Measurements from ENCODE around the gene TMCC3.

- no peak for TF ChIP-seq MAX (IDR thresholded peaks at IDR 0.05)
- TF ChIP-seq CTCF (IDR thresholded peaks at IDR 0.05; ENCODE audit: low read depth, low read length, missing input control), result no peak
- TF ChIP-seq NR2F2 (IDR thresholded peaks at IDR 0.05), result no peak
- TF ChIP-seq SP1 (IDR thresholded peaks at IDR 0.05), result no peak
- no peak for TF ChIP-seq YY1 (IDR thresholded peaks at IDR 0.05)
- TF ChIP-seq RAD21 (IDR thresholded peaks at IDR 0.05), result no peak
- no peak for TF ChIP-seq JUND (IDR thresholded peaks at IDR 0.05)
- no peak for TF ChIP-seq TAF1 (conservative IDR thresholded peaks at IDR 0.05)
- no peak for TF ChIP-seq GABPA (IDR thresholded peaks at IDR 0.05 in 1 of 2, conservative IDR thresholded peaks at IDR 0.05 in 1 of 2)
- no peak for TF ChIP-seq ATF3 (IDR thresholded peaks at IDR 0.05)
- no peak for TF ChIP-seq REST (IDR thresholded peaks at IDR 0.05)
- TF ChIP-seq EGR1 (IDR thresholded peaks at IDR 0.05; ENCODE audit: low read depth in 2 of 2), result no peak
- no peak for TF ChIP-seq FOXA1 (IDR thresholded peaks at IDR 0.05)
Measured at GRCh38 chr12:94670898-94671297, 20.5 kb upstream of the TMCC3 start.

Measured in liver (tissue), 3 donors.